Measurements from ENCODE around the gene KANSL3.

KANSL3 gene

GRCh38 chr2:96638144-96639121, at the start of gene KANSL3:
TSS of gene KANSL3 (minus strand) at chr2:96638312. CDS start at chr2:96637135, 1,177 bp downstream.
- no peak for TF ChIP-seq CTCF (conservative IDR thresholded peaks at IDR 0.05; ENCODE audit: control insufficient read depth, insufficient read depth, low read depth, low read length)
- DNase-seq (ENCODE audit: low read depth) = peak; percentile 92
- peak within 1 kb of the TSS; percentile 75 for H3K4me3 ChIP-seq (ENCODE audit: control insufficient read depth, low read depth, low read length)

DNA sequence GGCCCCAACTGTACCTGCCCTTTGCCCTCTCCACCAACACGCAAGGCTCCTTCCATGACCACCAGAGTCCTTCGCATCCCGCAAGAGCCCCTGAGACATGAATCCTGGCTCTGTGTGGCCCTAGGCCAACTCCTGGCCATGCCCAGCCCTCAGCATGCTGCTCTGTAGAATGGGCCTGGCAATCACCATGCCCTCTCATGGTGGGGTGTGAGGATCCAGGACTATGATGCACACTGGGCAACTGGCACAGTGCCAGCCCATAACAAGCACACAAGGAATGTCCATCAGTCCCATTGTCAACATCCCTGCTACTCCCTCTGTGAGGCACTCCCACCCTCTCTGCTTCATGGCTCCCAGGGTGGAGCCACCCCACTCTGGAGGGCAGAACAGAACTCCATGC, 49.2 kb upstream of the KANSL3 start:
- TF ChIP-seq CTCF (conservative IDR thresholded peaks at IDR 0.05; ENCODE audit: control insufficient read depth, insufficient read depth, low read depth, low read length) = no peak
- no peak for DNase-seq (ENCODE audit: low read depth)
- no peak overlapping the region for H3K4me3 ChIP-seq (ENCODE audit: control insufficient read depth, low read depth, low read length)

DNA sequence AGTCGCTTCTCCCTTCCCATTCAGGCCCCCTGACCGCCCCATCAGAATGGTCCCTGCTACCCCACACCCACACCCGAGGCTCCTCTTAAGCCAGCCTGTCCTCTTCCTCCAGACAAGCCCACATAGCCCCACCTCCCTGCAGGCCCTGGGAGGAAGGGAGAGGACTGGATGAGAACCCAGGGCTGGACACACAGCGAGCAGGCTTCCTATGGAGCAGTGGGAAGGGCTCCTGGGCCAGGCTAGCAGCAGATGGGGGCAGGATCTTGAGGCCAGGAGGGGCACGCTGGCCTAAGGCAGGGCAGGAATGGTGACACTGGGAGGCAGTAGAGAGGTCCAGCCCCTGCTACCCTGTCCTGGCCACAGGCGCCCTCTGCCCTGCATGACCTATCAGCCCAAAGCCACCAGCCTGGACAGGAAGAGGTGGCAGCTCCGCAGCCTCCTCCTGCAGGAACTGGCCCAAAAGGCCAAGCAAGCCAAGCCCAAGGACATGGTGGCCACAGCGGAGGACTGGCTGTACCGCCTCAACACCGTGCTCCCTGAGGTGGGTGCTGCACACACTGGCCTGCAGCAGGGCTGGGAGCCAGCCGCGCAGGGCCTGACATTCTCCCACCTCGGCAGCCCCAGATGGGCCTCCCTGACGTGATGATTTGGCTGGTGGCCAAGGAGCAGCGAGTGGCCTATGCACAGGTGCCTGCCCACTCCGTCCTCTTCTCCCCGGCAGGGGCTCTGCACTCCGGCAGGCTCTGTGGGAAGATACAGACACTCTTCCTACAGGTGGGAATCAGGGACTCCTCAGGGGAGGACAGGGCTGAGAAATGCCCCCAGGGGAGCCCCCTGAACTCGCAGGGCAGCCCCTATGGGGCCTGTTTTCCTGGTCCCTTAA, 47.7 kb upstream of the KANSL3 start:
- no peak overlapping the region for H3K4me3 ChIP-seq (ENCODE audit: control insufficient read depth, low read depth, low read length)
- DNase-seq (ENCODE audit: low read depth) = peak; percentile 3
- no peak for TF ChIP-seq CTCF (conservative IDR thresholded peaks at IDR 0.05; ENCODE audit: control insufficient read depth, insufficient read depth, low read depth, low read length)

DNA sequence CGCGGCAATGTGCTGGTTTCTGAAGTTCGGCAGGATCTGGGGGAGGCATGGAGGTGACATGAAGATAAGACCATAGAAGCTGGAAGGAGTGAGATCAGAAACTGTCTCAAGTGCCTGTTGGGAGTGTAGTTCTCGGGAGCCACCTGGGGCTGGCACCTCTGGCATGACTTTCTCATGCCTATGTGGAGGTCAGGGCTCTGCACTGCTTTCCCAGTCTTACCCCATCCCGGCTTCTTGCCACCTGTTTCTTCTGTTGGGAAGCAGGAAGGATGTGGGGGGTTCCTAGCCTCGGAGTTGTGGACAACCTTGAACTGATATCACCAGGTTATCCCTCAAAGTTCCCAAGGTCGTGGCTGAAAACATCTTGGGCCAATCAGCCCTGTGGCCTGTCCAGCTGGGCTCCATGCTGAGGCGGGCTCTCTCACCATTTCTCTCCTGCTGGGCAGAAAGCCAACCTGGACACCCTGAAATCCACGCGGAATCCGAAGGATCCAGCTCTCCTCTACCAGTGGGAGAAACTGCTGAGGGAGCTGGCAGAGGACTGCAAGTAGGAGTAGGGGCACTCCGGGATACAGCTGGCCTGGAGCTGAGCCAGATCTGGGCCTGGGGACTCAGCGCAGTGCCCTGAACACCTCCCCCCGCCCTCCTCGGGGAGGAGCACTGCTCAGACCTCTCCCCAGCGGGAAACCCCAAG, 46.9 kb upstream of the KANSL3 start:
- no peak for DNase-seq (ENCODE audit: low read depth)
- no peak overlapping the region for H3K4me3 ChIP-seq (ENCODE audit: control insufficient read depth, low read depth, low read length)
- TF ChIP-seq CTCF (conservative IDR thresholded peaks at IDR 0.05; ENCODE audit: control insufficient read depth, insufficient read depth, low read depth, low read length) = no peak

GRCh38 chr2:96683972-96684820, 46.1 kb upstream of the KANSL3 start:
- no peak overlapping the region for H3K4me3 ChIP-seq (ENCODE audit: control insufficient read depth, low read depth, low read length)
- no peak for DNase-seq (ENCODE audit: low read depth)
- no peak for TF ChIP-seq CTCF (conservative IDR thresholded peaks at IDR 0.05; ENCODE audit: control insufficient read depth, insufficient read depth, low read depth, low read length)
